ENCODE measurements around the gene ANKRD60.
A peak's percentile ranks its signal among the peaks of the same experiment; 100 is the strongest.

ANKRD60 gene

DNA sequence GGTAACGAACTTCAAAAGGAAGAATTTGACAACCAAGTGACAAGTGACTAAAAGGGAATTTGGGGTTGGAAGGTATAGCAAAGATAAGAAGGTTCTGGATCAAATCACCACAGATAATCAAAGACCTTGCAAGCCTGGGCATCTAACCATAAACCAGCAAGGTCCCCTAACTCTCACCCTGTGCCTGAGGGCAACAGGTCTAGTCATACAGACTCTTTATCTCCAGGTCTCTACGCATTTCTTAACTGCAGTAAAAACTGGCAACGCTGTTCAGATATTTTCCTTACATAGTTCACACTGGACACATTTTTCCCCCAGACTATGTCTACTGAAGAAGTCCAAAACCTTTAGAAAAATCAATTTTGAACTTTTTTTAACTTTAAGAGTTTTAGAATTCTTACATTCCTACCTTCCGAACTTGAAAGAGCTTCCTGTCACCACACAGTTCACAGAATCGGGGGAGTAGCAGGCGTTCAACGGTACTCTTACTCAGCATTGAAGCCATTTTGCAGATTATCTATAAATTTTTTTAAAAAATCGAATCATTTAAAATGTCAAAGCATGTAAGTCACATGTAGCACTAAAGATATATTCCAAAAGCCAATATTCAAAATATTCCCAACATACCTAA, 23.0 kb upstream of the ANKRD60 start:
- no peak for TF ChIP-seq Cebpa-rat (IDR thresholded peaks at IDR 0.05)
- H4K20me1 ChIP-seq = no peaks in the 10 kb centered on the region; a peak in 1 of 22 replicates
- H3K27ac ChIP-seq = peak overlapping the region in 1 of 11 experiments; percentile 17; a peak in 1 of 22 replicates
- H3K4me1 ChIP-seq = peaks cover 0 to 18% (median 0%) of the 10 kb centered on the region in 10 experiments; a peak in 4 of 20 replicates
- no peak overlapping the region for H3K9ac ChIP-seq
- peak overlapping the region in 2 of 11 experiments; percentile 19; a peak in 1 of 22 replicates for H3K4me2 ChIP-seq
- H3K4me3 ChIP-seq = no peak overlapping the region
- H3K27me3 ChIP-seq = no peaks in the 10 kb centered on the region
- H3K9me3 ChIP-seq (replicated peaks in 1 of 11) = peaks cover 0 to 21% (median 3%) of the 10 kb centered on the region in 11 experiments; a peak in 9 of 22 replicates
- peaks cover 0 to 45% (median 9%) of the 10 kb centered on the region in 11 experiments; a peak in 11 of 22 replicates for H3K36me3 ChIP-seq

GRCh38 chr20:58246346-58246745, 17.9 kb upstream of the ANKRD60 start:
- no peak overlapping the region for H3K4me3 ChIP-seq
- H3K4me1 ChIP-seq = no peaks in the 10 kb centered on the region
- H3K4me2 ChIP-seq = no peak overlapping the region
- H3K27ac ChIP-seq = no peak overlapping the region
- H3K27me3 ChIP-seq = no peaks in the 10 kb centered on the region
- H4K20me1 ChIP-seq = no peaks in the 10 kb centered on the region; a peak in 1 of 22 replicates
- TF ChIP-seq Cebpa-rat (IDR thresholded peaks at IDR 0.05) = no peak
- H3K36me3 ChIP-seq = peaks cover 6 to 93% (median 21%) of the 10 kb centered on the region in 11 experiments; a peak in 17 of 22 replicates
- H3K9ac ChIP-seq = no peak overlapping the region
- H3K9me3 ChIP-seq (replicated peaks in 1 of 11) = no peaks in the 10 kb centered on the region

GRCh38 chr20:58245931-58246330, 17.5 kb upstream of the ANKRD60 start:
- H3K4me3 ChIP-seq = no peak overlapping the region
- no peak overlapping the region for H3K9ac ChIP-seq
- H3K9me3 ChIP-seq (replicated peaks in 1 of 11) = no peaks in the 10 kb centered on the region
- peaks cover 6 to 93% (median 21%) of the 10 kb centered on the region in 11 experiments; a peak in 17 of 22 replicates for H3K36me3 ChIP-seq
- no peaks in the 10 kb centered on the region; a peak in 1 of 22 replicates for H4K20me1 ChIP-seq
- no peak overlapping the region for H3K27ac ChIP-seq
- no peaks in the 10 kb centered on the region for H3K4me1 ChIP-seq
- TF ChIP-seq Cebpa-rat (IDR thresholded peaks at IDR 0.05) = no peak
- H3K27me3 ChIP-seq = no peaks in the 10 kb centered on the region
- no peak overlapping the region for H3K4me2 ChIP-seq

GRCh38 chr20:58245181-58245891, 16.9 kb upstream of the ANKRD60 start:
- no peak overlapping the region for H3K9ac ChIP-seq
- no peaks in the 10 kb centered on the region for H3K4me1 ChIP-seq
- H3K36me3 ChIP-seq = peaks cover 6 to 91% (median 21%) of the 10 kb centered on the region in 11 experiments; a peak in 16 of 22 replicates
- no peaks in the 10 kb centered on the region; a peak in 1 of 22 replicates for H4K20me1 ChIP-seq
- no peak overlapping the region for H3K4me3 ChIP-seq
- no peak for TF ChIP-seq Cebpa-rat (IDR thresholded peaks at IDR 0.05)
- no peaks in the 10 kb centered on the region for H3K9me3 ChIP-seq (replicated peaks in 1 of 11)
- no peak overlapping the region for H3K4me2 ChIP-seq
- no peak overlapping the region for H3K27ac ChIP-seq
- H3K27me3 ChIP-seq = no peaks in the 10 kb centered on the region

GRCh38 chr20:58244517-58245030, 16.1 kb upstream of the ANKRD60 start:
- no peak for TF ChIP-seq Cebpa-rat (IDR thresholded peaks at IDR 0.05)
- Histone ChIP-seq H3K27ac (no peak overlapping the region), H3K9me3 (replicated peaks in 1 of 11) (no peaks in the 10 kb centered on the region), H3K9ac (no peak overlapping the region), H3K4me3 (no peak overlapping the region), H3K27me3 (no peaks in the 10 kb centered on the region), H3K4me2 (no peak overlapping the region), H4K20me1 (no peaks in the 10 kb centered on the region; a peak in 1 of 22 replicates), H3K36me3 (peaks cover 5 to 89% (median 21%) of the 10 kb centered on the region in 11 experiments; a peak in 16 of 22 replicates), H3K4me1 (no peaks in the 10 kb centered on the region)

GRCh38 chr20:58243653-58244410, 15.4 kb upstream of the ANKRD60 start:
- Histone ChIP-seq H3K9ac (no peak overlapping the region), H3K36me3 (peaks cover 5 to 91% (median 21%) of the 10 kb centered on the region in 11 experiments; a peak in 16 of 22 replicates), H3K4me2 (no peak overlapping the region), H3K27me3 (no peaks in the 10 kb centered on the region), H3K27ac (no peak overlapping the region), H3K4me3 (no peak overlapping the region), H3K4me1 (no peaks in the 10 kb centered on the region), H3K9me3 (replicated peaks in 1 of 11) (no peaks in the 10 kb centered on the region), H4K20me1 (no peaks in the 10 kb centered on the region; a peak in 1 of 22 replicates)
- no peak for TF ChIP-seq Cebpa-rat (IDR thresholded peaks at IDR 0.05)

DNA sequence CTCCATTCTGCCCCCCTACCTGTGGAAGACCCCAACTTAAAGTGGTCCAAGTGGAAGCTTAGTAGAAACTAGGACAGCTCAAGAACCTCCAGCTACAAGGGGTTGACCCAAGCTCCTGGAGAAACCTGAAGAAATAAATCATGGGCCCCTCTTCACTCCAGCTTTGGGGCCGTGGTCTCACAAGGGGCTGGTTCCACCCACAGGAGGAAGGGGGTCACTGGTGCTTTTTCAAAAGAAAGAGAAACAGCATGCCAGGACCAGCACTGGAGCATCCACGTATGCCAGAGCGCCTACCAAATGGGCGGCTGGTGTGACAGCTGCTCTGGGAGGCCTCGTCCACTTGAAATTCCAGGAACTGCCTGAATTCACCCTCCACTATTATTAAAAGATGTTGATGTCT, 14.4 kb upstream of the ANKRD60 start:
- no peaks in the 10 kb centered on the region for H4K20me1 ChIP-seq
- peaks cover 5 to 81% (median 21%) of the 10 kb centered on the region in 11 experiments; a peak in 16 of 22 replicates for H3K36me3 ChIP-seq
- no peak overlapping the region for H3K4me2 ChIP-seq

GRCh38 chr20:58241766-58242465, 13.5 kb upstream of the ANKRD60 start:
- no peaks in the 10 kb centered on the region for H4K20me1 ChIP-seq
- H3K4me3 ChIP-seq = no peak overlapping the region
- no peak overlapping the region for H3K9ac ChIP-seq
- H3K36me3 ChIP-seq = peaks cover 0 to 72% (median 20%) of the 10 kb centered on the region in 11 experiments; a peak in 15 of 22 replicates
- H3K27ac ChIP-seq = no peak overlapping the region
- no peaks in the 10 kb centered on the region for H3K27me3 ChIP-seq
- peaks cover 0 to 8% (median 6%) of the 10 kb centered on the region in 10 experiments; a peak in 8 of 20 replicates for H3K4me1 ChIP-seq
- no peaks in the 10 kb centered on the region for H3K9me3 ChIP-seq (replicated peaks in 1 of 11)
- no peak for TF ChIP-seq Cebpa-rat (IDR thresholded peaks at IDR 0.05)
- no peak overlapping the region for H3K4me2 ChIP-seq

More for the DNA sequence above, 14.4 kb upstream of the ANKRD60 start:
- Histone ChIP-seq H3K27me3 (no peaks in the 10 kb centered on the region), H3K27ac (no peak overlapping the region), H3K9ac (no peak overlapping the region), H3K9me3 (replicated peaks in 1 of 11) (no peaks in the 10 kb centered on the region), H3K4me3 (no peak overlapping the region), H3K4me1 (peaks cover 0 to under 1% (median 0%) of the 10 kb centered on the region in 10 experiments; a peak in 2 of 20 replicates)
- TF ChIP-seq Cebpa-rat (IDR thresholded peaks at IDR 0.05) = no peak

Data from BLaER1 treated with 17β-estradiol and CSF1 and Interleukin-3, amounts not matched to agents 10 nM and 100 nM (cell line).